ENCODE results near the gene CCDC110.
"Not testable (repeated sequence)": the region's sequence is repeated elsewhere in the genome, so short reads cannot be mapped to it uniquely, and the experiment has no call there.

The CCDC110 gene

DNA sequence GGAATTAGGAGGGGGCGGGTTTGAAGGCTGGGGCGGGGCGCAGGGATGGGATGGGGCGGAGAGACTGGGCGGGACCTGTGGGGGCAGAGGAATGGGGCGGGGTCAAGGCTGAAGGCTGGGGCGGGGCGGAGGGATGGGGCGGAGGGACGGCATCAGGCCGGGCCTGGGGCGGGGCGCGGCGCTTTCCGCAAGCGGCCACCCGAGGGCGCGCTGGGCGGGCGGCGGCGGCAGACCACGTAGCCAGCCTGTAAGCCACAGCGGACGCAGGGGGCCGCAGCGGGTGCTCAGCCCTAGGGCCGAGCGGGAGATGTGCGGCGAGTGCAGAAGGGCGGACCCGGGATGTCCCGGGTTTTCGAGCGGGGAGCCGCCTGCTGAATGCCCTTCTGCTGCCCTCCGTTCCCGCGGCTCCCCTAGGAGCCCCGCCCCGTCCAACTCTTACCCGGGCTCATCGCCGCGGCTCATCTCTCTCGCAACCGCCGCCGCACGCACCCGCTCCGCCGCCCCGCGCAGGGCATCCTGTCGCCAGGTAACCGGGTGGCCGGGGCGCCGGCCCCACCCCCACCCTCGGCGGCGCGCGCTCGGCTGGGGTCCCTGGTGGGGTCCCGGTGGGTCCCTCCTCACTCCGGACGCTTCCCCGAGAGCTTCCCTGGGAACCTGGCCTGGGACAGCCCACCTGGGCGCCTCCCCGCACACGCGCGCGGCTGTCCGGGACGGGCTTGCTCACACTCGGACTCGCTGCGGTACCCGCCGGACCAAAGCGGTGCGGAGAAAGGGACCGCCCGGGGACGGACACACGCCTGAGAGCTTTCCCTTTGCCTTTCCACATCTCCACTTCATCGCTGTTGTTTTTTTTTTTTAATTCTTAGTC lies at the start of gene CCDC110:
Gene CCDC110 (minus strand): TSS at position 499 of the 868 bp plus-strand sequence. CDS start 50 bp downstream, at position 449.
- peak; percentile 78 for DNase-seq (ENCODE audit: low read depth, low spot score)

DNA sequence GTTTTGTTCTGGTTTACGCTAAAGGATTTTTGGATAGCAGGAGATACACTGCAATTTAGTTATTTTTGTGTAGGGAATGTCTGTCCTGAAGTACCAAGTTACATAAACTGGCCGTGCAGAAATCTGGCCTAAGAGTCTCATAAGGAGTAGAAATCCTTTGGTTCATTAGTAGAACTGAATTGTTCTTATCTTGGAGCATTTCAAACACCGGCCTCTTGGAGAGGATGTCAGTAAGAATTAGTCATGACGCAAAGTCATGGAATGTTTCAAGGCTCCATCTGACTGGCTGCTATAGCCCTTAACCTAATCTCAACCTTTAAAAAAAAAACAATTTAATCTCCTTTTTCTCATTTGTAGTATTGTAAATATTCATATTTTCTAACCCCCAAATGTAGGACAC lies 48.6 kb upstream of the CCDC110 start:
- DNase-seq (ENCODE audit: low read depth, low spot score) = no peak

DNA sequence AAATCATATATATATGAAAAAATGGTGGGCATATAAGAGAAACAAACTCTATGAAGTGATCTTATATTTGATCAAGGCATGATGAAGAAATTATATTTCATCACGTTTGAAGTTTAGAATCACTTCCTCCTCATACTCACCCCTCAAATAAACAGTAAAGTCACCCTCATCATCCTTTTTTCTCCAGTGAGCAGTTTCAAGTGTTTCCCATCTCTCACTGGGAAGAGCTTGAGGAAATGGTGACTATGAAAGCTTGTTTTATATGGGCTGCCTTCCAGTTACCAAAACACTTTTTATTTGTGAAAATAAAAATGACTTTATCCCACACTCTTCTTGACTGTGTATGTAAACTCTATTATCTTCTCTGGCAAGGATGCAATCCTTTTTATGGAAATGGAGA lies 47.0 kb upstream of the CCDC110 start:
- DNase-seq (ENCODE audit: low read depth, low spot score) = no peak

DNA sequence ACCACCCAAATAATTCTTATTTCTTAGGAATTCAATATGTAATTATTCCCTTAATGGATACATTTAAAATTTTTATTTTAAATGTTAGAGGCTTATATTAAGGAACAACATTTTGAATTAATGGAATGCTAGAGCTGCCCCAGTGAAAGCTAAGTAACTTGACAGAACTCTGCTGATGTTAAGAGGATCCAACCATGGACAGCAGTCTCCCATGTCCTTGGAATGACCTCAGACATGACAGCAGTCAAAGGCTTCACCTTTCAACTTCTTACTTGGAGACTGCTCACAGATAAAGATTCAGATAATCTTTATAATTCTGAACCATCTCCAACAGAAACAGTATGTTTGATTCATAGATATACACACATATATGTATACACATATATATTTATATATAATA lies 46.5 kb upstream of the CCDC110 start:
- no peak for DNase-seq (ENCODE audit: low read depth, low spot score)

DNA sequence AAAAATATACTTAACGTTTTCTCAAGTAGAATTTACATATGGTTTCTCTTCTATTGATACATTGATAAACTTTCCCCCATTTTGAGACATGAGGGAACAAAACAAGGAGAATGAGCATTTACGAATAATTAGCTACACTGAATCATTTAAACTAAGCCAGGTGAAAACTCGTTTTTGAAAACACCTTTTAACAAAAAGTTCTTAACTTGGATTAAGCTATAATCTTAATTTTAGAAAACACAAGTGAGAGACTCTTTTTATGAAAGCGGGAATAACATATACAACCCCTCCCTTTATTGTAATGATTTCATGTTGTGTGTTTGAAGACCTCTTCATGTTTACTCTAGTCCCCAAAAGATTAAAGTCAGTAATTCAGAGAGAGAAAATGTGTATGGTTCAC lies 43.7 kb upstream of the CCDC110 start:
- no peak for DNase-seq (ENCODE audit: low read depth, low spot score)

DNA sequence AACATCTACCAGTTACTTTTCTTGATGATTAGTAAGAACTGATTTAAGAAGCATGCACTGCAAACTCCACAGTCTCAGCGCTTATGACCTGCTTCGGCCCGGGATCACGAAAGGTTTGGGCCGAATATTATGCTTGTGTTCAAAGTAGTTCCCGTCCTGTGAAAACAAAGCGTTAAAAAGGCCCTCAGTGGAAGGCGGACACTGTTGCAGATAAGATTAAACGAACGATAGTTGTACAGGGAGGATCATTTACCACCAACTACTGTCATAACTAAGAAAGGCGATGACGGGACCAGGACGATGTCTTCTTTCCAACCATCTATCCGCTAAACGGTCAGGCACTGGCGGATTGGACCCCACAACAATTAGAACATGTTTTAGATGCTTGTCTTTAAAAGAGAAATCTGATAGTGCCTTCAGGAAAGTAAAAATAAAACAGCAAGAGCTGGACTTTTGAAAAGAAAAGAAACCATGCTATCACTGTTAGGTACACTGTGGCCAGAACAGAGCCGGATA lies 42.7 kb upstream of the CCDC110 start:
- no peak for DNase-seq (ENCODE audit: low read depth, low spot score)

DNA sequence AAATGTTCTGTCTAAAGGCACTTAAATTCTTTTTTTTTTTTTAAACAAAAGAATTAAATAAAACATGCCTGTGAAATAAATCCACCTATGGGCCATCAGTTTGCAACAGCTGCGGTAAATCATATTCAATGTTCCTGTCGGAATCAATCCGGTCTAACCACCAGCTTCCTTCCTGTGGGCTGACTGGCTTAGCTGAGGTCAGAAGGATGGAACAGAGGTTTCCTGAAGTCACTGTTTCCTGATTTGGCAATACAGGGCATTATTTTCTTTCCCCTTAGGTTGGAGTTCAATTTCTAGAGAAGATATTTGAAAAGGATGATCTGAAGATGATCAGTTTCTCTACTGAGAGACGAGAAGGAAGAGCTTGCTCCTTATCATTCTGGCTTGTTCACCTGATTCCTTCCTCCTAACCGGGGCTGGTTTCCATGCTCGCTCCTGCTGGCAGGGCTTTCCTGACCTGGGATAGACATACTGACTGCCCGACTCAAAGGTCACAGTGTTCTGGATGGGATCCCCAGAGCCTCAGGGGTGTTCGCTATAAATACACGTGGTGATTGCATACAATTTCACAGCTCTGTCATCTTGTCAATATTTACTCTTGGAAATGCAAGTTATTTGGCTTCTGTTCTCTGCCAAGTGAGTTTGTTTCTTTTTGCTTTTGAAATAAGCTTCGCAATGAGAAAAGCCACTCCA lies 42.1 kb upstream of the CCDC110 start:
- no peak for DNase-seq (ENCODE audit: low read depth, low spot score)

DNA sequence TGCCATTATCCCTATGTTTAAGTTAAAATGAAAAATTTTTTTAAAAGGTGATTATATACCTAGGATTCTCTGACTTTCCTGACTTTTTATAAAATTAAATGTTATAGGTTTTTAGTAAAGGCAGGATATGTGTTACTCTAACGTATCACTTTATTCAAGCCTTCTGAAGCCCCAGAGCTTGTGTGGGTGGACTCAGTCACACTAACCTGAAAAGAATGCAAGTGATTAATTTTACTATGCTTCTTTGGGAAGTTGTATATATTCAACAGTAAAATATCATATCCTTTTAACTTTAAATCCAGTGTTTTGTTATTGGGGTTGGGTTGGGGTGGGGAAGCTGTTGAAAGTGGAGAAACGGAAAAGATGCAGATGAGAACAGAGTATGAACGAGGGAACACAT lies 41.0 kb upstream of the CCDC110 start:
- no peak for DNase-seq (ENCODE audit: low read depth, low spot score)

DNA sequence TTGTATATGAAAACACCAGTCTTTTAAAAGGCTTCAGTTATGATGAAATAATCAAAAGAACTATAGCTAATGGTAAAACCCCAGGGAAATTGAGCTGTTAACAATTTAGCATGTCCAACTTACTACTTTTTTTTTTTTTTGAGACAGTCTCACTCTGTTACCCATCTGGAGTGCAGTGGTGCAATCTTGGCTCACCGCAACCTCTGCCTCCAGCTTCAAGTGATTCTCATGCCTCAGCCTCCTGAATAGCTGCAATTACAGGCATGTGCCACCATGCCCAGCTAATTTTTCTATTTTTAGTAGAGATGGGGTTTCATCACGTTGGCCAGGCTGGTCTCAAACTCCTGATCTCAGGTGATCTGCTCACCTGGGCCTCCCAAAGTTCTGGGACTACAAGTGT lies 39.7 kb upstream of the CCDC110 start:
- not testable (repeated sequence) for DNase-seq (ENCODE audit: low read depth, low spot score)

DNA sequence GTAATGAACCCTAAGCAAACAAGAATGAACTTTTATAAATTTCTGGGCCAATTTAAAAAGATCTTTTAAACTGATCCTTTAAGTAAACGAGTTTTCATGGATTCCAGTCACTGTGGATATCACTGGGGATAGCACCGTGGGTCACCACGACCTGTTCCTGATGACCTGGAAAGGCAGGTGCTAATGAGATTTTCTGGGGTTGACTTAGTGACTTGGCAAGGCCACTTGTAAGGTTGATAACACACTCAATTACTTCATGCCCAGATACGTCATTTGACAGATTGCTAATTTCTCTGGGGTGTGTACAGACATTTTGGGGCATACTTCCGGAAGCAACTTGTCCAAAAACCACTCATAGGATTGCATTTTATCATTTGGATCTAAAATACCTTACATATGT lies 39.3 kb upstream of the CCDC110 start:
- DNase-seq (ENCODE audit: low read depth, low spot score) = no peak

DNA sequence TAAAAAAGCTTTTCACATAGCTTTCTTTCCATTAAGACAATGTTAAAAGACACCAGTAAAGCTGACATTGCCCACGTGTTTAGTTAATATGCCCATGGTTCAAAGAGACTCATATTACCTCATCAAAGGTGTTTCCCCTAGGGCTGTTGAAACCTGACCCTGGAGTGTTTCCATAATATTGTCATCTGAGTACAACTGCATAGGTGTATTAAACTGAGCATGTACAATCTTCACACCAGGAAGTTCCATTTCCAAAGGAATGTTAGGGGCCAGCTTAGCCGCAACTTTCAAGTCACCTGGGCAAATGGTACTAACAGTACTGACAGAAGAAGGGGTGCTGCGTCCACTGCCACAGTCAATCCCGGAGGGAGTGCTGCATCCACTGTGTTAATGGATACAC lies 36.6 kb upstream of the CCDC110 start:
- DNase-seq (ENCODE audit: low read depth, low spot score) = no peak

DNA sequence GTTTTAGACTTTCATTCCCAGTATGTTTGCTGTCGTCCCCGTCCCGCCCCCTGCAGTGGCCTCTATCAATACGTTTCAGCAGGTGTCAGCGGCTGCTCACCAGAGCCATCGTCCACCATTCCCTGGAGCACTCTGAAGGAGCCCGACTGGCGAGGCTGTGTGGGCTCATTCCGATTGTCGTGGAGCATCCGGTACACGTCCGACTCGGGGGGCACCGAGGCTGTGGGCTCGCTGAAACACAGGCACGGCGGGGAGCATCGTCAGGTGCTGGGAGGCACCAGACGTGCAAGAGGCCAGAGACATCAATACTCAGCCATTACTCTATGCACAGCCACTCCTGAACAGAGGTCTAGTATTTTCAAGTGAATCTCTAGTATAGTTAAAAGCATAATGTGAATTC lies 34.9 kb upstream of the CCDC110 start:
- DNase-seq (ENCODE audit: low read depth, low spot score) = no peak

DNA sequence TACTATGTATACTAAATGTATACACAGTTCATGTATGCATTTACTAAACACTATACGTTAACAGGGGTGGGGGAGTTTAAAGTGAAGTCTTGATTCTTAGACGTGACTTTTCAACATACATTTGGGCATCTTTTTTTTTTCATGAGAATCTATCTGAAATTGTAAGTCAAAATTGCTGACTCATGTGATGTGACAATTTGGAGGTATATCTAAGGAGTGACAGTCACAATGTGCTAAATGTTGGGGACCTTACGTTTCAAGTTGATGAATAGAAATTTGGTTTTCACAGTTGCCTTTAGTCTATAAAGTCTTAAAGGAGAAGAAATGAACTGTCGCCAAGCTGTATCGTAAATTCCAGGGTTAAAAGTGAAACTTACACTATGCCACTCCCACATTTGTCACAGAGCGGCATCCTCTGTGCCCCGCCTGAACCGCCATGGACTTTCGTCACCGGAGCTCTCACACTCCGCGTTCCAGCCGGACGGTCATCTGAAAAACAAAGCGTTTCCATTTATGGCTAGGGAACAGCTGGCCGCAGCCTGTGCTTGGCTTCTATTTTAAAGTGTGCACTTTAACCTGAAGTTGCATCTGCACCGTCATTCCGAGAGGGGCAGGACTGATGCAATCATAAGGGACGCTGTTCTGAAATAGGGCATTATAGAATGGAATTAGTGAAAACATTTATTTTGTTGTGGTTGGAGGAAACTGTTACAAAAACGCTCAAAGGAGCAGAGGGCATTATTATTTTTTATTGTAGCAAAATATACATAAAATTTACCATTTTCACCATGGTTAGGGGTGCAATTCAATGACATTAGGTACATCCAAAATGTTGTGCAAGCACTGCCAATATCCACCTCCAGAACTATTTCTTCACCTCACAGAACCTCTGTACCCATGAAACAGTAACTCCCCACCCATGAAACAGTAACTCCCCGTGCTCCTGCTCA lies 32.8 kb upstream of the CCDC110 start:
- DNase-seq (ENCODE audit: low read depth, low spot score) = no peak

DNA sequence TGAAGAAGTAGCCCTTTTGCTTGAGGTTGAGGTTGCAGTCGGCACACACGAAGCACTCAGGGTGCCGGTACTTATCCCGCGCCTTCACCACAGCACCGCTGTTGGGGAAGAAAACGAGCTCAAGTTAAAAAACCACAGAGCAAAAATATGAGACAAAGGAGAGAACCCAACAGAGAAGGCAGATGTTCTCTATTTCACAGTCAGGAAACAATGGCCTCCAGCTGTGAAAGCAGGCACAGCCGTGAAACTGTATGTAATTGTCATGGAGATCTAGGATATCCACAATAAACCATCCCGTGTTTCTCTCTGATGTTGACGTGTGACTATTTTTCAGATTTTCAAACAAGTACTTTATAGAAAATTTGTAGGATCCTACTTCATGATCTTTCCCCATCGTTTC lies 30.9 kb upstream of the CCDC110 start:
- no peak for DNase-seq (ENCODE audit: low read depth, low spot score)

DNA sequence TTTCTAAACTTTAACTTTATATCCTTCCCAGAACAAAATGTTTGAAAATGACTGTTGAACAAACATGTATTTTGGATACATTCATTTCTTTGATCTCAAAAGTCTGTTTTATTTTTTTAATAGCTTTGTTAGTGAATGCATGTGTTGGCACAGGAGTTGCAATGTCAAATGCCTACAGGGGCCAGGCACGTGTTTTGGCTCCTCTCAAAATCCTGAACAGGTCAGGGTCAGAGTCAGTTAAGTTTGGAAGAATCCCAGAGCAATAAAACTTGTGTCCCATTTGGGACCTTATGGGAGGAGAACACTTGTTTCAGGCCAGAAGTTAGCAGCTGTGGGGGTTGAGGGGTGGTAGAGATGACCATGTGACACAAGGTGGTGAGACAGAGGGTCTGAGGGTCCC lies 29.0 kb upstream of the CCDC110 start:
- DNase-seq (ENCODE audit: low read depth, low spot score) = no peak

DNA sequence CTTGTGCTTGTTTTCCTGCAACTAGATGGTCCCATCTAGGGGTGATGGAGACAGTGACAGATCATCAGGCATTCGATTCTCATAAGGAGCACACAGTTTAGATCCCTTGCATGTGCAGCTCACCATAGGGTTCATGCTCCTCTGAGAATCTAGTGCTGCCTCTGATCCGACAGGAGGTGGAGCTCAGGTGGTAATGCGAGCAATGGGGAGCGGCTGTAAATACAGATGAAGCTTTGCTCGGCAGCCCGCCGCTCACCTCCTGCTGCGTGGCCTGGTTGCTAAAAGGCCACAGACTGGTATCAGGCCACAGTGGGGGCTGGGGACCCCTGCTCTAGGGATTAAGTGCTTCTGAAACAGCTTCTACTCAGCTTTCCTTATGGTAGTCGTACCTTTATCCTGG lies 28.5 kb upstream of the CCDC110 start:
- no peak for DNase-seq (ENCODE audit: low read depth, low spot score)

DNA sequence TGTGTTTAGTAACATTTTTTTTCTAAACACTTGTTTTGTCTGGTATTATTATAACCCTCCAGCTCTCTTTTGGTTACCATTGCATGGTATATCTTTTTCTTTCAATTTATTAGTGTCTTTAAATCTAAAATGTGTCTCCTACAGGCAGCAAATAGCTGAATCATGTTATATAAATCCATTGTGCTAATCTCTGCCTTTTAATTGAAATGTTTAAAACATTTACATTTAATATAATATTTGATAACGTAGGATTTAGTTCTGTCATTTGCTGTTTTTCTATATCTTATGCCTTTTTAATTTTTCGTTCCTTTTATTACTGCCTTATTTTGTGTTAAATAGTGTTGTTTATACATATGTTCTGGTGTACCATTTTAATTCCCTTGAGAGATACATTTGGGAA lies 17.1 kb upstream of the CCDC110 start:
- no peak for DNase-seq (ENCODE audit: low read depth, low spot score)

DNA sequence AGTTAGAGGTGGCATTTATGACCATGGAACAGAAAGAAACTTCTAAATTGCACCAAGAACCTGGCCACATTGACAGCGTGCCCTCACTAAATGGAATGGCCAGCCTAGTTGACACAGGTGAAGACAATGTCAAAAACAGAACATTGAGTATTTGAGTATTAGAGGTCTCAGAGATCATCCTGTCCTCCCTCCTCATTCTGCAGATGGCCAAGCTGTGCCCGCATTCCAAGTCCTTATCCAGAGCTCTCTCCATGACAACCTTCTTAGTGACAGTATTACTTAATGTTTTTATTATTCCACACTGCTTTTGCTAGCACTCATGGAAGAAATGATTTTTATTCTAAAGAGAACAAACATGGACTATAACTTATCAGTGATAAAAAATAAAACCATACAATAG lies 9.9 kb upstream of the CCDC110 start:
- DNase-seq (ENCODE audit: low read depth, low spot score) = no peak

DNA sequence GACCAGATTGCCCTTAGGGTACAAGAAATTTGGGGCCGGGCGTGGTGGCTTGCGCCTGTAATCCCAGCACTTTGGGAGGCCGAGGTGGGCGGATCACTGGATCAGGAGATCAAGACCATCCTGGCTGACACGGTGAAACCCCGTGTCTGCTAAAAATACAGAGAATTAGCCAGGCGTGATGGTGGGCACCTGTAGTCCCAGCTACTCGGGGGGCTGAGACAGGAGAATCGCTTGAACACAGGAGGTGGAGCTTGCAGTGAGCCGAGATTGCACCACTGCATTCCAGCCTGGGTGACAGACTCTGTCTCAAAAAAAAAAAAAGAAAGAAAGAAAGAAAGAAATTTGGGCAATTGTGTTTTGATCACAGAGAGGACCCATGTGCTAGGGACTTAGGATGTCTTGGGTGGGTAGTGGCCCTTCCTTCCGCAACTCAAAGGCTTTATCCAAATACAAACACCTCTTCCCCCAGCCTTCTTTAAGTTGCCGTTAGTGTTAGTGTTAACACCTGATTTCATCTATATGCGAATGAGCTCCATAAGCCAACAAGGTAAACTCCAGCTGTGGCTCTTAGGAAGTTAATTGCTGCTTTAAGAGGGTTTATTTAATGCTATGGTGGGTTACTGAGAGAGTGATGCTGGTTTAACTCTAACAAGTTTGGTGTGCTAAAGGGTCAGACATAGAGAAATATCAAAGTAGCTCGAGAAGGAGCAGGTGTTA lies 8.6 kb upstream of the CCDC110 start:
- no peak for DNase-seq (ENCODE audit: low read depth, low spot score)

DNA sequence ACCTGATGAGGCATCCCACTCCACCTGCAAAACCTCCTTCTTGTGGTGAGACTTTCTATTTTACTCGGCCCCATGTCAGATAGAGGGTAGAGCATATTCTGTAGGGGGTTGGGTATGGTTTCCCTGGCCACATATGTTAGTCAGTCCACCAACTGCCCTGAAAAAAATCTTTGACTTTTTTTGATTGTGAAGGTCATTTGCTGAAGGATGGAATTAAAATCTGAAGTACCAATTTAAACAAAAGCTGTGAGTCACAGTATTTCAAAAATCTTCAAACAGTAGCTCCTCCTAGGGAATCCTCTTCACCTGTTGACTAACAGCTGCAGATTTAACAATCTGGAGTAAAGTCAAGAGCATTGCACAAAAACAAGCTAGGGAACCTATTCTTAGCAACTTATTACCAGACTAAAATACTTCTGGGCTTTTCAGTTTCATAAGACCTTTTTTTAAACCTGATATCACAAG lies 8.0 kb upstream of the CCDC110 start:
- DNase-seq (ENCODE audit: low read depth, low spot score) = no peak

DNA sequence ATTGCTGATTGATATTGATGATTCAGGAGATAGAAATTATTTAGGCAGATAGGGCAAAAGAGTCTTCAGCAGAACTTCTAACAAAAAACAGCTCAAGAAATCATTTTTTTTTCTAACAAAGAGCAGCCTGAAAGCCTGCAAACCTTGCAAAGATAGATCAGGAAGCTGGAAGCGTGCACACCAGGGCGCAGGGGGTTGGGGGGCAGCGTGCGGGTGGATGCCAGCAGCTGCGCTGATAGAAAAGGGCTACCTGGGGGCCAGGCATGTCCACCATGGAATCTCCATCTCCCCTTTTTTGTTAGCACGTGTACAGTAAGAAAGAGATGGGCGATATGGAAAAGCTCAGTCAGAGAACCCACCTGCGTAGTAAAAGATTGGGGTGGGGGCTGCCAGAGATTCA lies 1.7 kb upstream of the CCDC110 start:
- DNase-seq (ENCODE audit: low read depth, low spot score) = no peak
